Upper lobe of left lung (tissue), 6 donors: ENCODE measurements around the gene GPBP1L1. TPM values are rescaled to one million over a fixed set of nuclear protein-coding genes. Genes with fewer than 3 reads are reported as not detected.

ENCODE experiments used
- ATAC-seq, 2 donors: fragments of 200-7000 bp; cut with Tn5 transposase; one replicate each; pipeline ENCODE4 v1.9.1; 2022; ENCODE audit warnings: mild to moderate bottlenecking in 2 of 2, moderate library complexity in 2 of 2; ENCODE audit not compliant: low FRiP score in 2 of 2
- DNase-seq, 2 donors: peaks; one replicate each; pipeline ENCODE4 v3.0.0-alpha.2; 2019 to 2020
- H3K27ac ChIP-seq, 4 donors: fragments of 200-600 bp; sonication (generic); one replicate each; pipeline ENCODE4 v1.5.1; 2016 to 2019
- H3K27me3 ChIP-seq, 4 donors: fragments of 200-600 bp; sonication (generic); one replicate each; pipeline ENCODE4 v1.5.1; 2017 to 2019
- H3K36me3 ChIP-seq, 4 donors: fragments of 200-600 bp; sonication (generic); one replicate each; pipeline ENCODE4 v1.5.1; 2016 to 2019
- H3K4me1 ChIP-seq, 4 donors: fragments of 200-600 bp; sonication (generic); one replicate each; pipeline ENCODE4 v1.5.1; 2018 to 2019
- H3K4me3 ChIP-seq, 4 donors: fragments of 200-600 bp; sonication (generic); one replicate each; pipeline ENCODE4 v1.5.1; 2017 to 2019; ENCODE audit warnings: mild to moderate bottlenecking in 2 of 4, moderate library complexity in 1 of 4
- H3K9me3 ChIP-seq, 4 donors: fragments of 200-600 bp; sonication (generic); one replicate each; pipeline ENCODE4 v1.5.1; 2018 to 2019
- EP300 ChIP-seq, 4 donors: sonication (generic); formaldehyde crosslinking; IDR thresholded peaks; one replicate each; pipeline ENCODE4 v1.5.1; 2017; ENCODE audit warnings: antibody characterized with exemption in 4 of 4, control low read depth in 2 of 4
- POLR2A ChIP-seq, 4 donors: fragments of 450-650 bp; IDR thresholded peaks; one replicate each; pipeline ENCODE4 v1.5.1; 2016 to 2017; ENCODE audit warnings: antibody characterized with exemption in 4 of 4, mild to moderate bottlenecking in 2 of 4
- POLR2AphosphoS5 ChIP-seq, 2 donors: sonication (generic); formaldehyde crosslinking; IDR thresholded peaks; one replicate each; pipeline ENCODE4 v1.5.1; 2017; ENCODE audit warnings: antibody characterized with exemption in 2 of 2
- WGBS, 2 donors: methylation state at CpG; one replicate each; pipeline ENCODE4 v1.1.5; 2017 to 2018; 5-methylcytosine and 5-hydroxymethylcytosine counted together
- total RNA-seq, 6 donors: library from RNA; depleted of rRNA in 4 of 6; stranded (reverse); fragments of >200 nt in 4 of 6; gene quantifications; one replicate each; pipeline versions ENCODE4 v1.1.0 to v1.2.1, GENCODE V29; 2016 to 2021
- TF ChIP-seq, protein P1 (sequence below), 6 experiments: fragments of 450-650 bp in 4 of 6; fragments of 200-600 bp in 2 of 6; sonication (generic) in 2 of 6; IDR thresholded peaks; one replicate each; pipeline ENCODE4 v1.5.1; 2016 to 2019; ENCODE audit warnings: antibody characterized with exemption in 6 of 6
- donor health status: DM: no; HTN: no; CAD: no; lungs with moderate emphysema.
- donor health status: DM: no; HTN: yes; CAD: no; lungs with severe emphysema.

GPBP1L1 gene
- total RNA-seq, 6 donors from 2014 or later = 112 to 184 (median 132) TPM

DNA sequence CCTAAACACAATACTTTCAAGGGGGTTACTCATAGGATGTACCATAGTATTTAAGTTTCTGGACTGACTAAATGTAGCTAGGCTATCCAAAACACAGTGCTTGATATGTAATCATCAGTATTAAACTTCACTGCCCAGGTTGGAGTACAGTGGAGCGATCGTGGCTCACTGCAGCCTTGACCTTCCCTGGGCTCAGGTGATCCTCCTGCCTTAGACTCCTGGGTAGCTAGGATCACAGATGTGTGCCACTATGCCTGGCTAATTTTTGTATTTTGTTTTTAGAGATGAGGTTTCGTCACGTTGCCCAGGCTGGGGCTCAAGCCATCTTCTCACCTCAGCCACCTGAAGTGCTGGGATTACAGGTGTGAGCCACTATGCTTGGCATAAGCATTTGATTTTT lies 91.9 kb downstream of the GPBP1L1 start:
- Histone ChIP-seq H3K4me1 (peaks cover 0 to 7% (median 4%) of the 10 kb centered on the region in 4 donors), H3K4me3 (no peak overlapping the region), H3K27me3 (no peaks in the 10 kb centered on the region), H3K36me3 (peaks cover 0 to 56% (median 10%) of the 10 kb centered on the region in 4 donors), H3K9me3 (no peaks in the 10 kb centered on the region), H3K27ac (no peak overlapping the region)
- ATAC-seq (no peak), DNase-seq (no peak)
- 91 to 94% methylated on average over 4 of the region's 4 CpGs for WGBS, 2 donors
- no peak for TF ChIP-seq EP300 (IDR thresholded peaks at IDR 0.05)
- TF ChIP-seq, protein P1, sequence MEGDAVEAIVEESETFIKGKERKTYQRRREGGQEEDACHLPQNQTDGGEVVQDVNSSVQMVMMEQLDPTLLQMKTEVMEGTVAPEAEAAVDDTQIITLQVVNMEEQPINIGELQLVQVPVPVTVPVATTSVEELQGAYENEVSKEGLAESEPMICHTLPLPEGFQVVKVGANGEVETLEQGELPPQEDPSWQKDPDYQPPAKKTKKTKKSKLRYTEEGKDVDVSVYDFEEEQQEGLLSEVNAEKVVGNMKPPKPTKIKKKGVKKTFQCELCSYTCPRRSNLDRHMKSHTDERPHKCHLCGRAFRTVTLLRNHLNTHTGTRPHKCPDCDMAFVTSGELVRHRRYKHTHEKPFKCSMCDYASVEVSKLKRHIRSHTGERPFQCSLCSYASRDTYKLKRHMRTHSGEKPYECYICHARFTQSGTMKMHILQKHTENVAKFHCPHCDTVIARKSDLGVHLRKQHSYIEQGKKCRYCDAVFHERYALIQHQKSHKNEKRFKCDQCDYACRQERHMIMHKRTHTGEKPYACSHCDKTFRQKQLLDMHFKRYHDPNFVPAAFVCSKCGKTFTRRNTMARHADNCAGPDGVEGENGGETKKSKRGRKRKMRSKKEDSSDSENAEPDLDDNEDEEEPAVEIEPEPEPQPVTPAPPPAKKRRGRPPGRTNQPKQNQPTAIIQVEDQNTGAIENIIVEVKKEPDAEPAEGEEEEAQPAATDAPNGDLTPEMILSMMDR (IDR thresholded peaks at IDR 0.05) = no peak
- no peak for TF ChIP-seq POLR2AphosphoS5 (IDR thresholded peaks at IDR 0.05)
- TF ChIP-seq POLR2A (IDR thresholded peaks at IDR 0.05) = no peak

DNA sequence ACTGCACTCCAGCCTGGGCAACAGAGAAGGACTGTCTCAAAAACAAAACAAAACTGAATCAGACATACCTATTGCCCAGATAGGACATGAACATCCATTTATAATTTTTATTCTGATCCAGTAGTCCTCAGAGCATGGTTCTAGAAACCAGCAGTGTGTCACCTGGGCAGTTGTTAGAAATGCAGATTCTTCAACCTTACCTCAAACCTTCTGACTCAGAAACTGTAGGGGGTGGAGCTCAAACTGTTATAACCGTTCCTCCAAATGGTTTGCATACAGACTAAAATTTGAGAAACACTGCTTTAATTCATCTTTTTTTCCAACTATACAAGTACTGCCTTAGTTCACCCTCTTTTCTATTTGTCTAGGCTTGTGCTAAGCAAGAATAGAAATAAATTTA lies 96.5 kb downstream of the GPBP1L1 start:
- no peak for TF ChIP-seq POLR2AphosphoS5 (IDR thresholded peaks at IDR 0.05)
- TF ChIP-seq EP300 (IDR thresholded peaks at IDR 0.05) = no peak
- TF ChIP-seq POLR2A (IDR thresholded peaks at IDR 0.05) = no peak
- TF ChIP-seq, protein P1 (IDR thresholded peaks at IDR 0.05) = no peak
- Histone ChIP-seq H3K9me3 (no peaks in the 10 kb centered on the region), H3K36me3 (peaks cover 0 to 37% (median 10%) of the 10 kb centered on the region in 4 donors), H3K27me3 (no peaks in the 10 kb centered on the region), H3K4me1 (peaks cover 21 to 30% (median 27%) of the 10 kb centered on the region in 4 donors), H3K4me3 (peak overlapping the region in 1 of 4 donors; percentile 18), H3K27ac (no peak overlapping the region)
- ATAC-seq = no peak
- 50 to 57% methylated on average over 1 of the region's 1 CpG for WGBS, 2 donors
- no peak for DNase-seq

DNA sequence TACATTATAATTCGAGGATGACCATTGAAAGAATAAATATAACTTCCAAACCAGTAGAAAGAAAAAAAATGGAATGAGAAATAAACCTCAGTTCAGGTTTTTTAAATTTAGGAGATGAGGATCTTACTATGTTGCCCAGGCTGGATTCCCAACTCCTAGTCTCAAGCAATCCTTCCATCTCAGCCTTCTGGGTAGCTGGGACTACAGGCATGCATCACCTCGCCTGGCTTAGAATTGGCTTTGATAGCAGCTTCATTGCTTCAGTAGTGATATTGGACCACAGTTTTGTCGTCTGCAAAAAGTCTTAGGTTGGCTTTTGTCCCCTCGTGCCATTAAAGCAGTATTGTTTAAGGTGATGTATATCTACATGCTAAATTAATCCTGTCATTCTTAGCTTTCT lies 99.6 kb downstream of the GPBP1L1 start:
- no peaks in the 10 kb centered on the region for H3K9me3 ChIP-seq
- peaks cover 0 to 6% (median under 1%) of the 10 kb centered on the region in 4 donors for H3K36me3 ChIP-seq
- DNase-seq (no peak), ATAC-seq (no peak)
- TF ChIP-seq POLR2AphosphoS5 (IDR thresholded peaks at IDR 0.05) = no peak
- no peaks in the 10 kb centered on the region for H3K27me3 ChIP-seq
- H3K27ac ChIP-seq = peak overlapping the region in 1 of 4 donors; percentile 94
- peaks cover 27 to 37% (median 35%) of the 10 kb centered on the region in 4 donors for H3K4me1 ChIP-seq
- 75 to 77% methylated on average over 4 of the region's 4 CpGs for WGBS, 2 donors
- H3K4me3 ChIP-seq = peak overlapping the region in 1 of 4 donors; percentile 84

DNA sequence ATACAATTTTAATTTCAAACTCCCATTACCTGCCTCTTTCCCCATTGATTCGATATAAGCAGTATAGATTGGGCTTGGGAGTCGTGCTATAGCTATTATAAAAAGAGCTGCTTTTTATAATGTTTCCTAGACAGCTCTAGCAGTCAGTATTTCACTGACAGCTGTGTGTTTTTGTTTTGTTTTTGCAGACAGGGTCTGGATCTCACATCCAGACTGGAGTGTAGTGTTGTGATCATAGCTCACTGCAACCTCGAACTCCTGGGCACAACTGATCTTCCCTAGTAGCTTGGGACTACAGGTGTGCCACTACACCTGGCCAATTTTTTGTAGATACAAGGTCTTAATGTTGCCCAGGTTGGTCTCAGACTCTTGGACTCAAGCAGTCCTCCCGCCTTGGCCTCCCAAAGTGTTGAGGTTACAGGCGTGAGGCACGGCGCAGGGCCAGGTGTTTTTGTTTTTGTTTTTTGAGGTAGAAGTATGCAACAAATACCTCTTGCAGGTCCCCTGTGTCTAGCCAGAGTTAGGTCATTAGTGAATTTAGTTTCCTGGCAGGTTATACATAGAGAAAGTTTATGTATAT lies 100.7 kb downstream of the GPBP1L1 start:
- ATAC-seq (no peak), DNase-seq (no peak)
- Histone ChIP-seq H3K36me3 (no peaks in the 10 kb centered on the region), H3K27ac (peak overlapping the region in 3 of 4 donors; percentile 93 to 95 (median 94)), H3K4me3 (peak overlapping the region; percentile 84 to 100 (median 87)), H3K9me3 (no peaks in the 10 kb centered on the region), H3K27me3 (no peaks in the 10 kb centered on the region), H3K4me1 (peaks cover 24 to 37% (median 35%) of the 10 kb centered on the region in 4 donors)
- no peak for TF ChIP-seq POLR2A (IDR thresholded peaks at IDR 0.05)
- TF ChIP-seq POLR2AphosphoS5 (IDR thresholded peaks at IDR 0.05) = no peak
- TF ChIP-seq, protein P1 (IDR thresholded peaks at IDR 0.05) = no peak
- TF ChIP-seq EP300 (IDR thresholded peaks at IDR 0.05) = no peak
- 35 to 36% methylated on average over 7 of the region's 7 CpGs for WGBS, 2 donors

DNA sequence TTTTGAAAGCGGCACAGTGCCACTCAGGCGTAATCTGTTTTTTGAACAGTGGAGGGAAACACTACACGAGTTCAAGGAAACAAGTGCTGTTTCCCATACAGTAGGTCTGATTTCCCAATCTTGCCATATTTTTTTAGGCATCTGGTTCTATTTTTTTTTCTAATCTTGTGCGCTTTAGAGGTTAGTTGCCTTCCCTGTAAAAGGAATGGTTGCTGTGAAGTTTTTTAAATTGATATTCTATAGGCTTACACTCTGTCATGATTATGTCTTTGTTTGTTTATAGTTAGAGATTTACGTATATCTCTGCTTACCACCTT lies 101.3 kb downstream of the GPBP1L1 start:
- ATAC-seq (no peak), DNase-seq (no peak)
- TF ChIP-seq, protein P1 (IDR thresholded peaks at IDR 0.05) = peak in 1 of 6 experiments; percentile 38
- no peak for TF ChIP-seq EP300 (IDR thresholded peaks at IDR 0.05)
- Histone ChIP-seq H3K4me1 (peaks cover 23 to 37% (median 35%) of the 10 kb centered on the region in 4 donors), H3K36me3 (no peaks in the 10 kb centered on the region), H3K27me3 (no peaks in the 10 kb centered on the region), H3K9me3 (no peaks in the 10 kb centered on the region), H3K4me3 (peak overlapping the region; percentile 84 to 100 (median 87)), H3K27ac (peak overlapping the region; percentile 93 to 95 (median 94))
- WGBS, 2 donors = 1% methylated on average over 5 of the region's 5 CpGs
